Activated CD8-positive, alpha-beta T cell treated with anti-CD3 and anti-CD28 coated beads for 36 hours (primary cell): ENCODE results near the gene LMO1. TPM values are rescaled to one million over a fixed set of nuclear protein-coding genes. Genes with fewer than 3 reads are reported as not detected.

Experiments used
- ATAC-seq: fragments of 200-7000 bp; cut with Tn5 transposase; one replicate; pipeline ENCODE4 v1.10.0; 2021; ENCODE audit warnings: mild to moderate bottlenecking, moderate library complexity
- CTCF ChIA-PET: fragments of 350-600 bp; sonication (Branson Sonifier 250); formaldehyde crosslinking; loops from one replicate; lab custom pipeline; 2021; ENCODE audit warnings: antibody characterized with exemption; lab: Charles Lee
- POLR2A ChIA-PET: fragments of 350-600 bp; sonication (Branson Sonifier 250); formaldehyde crosslinking; loops from one replicate; lab custom pipeline; 2021; ENCODE audit warnings: antibody characterized with exemption; lab: Charles Lee
- DNase-seq: peaks from one replicate; pipeline ENCODE4 v3.0.0-alpha.2; 2020
- H3K27ac Mint-ChIP-seq: one replicate; pipeline ENCODE4 v1.8.0; 2021; ENCODE audit warnings: mild to moderate bottlenecking, mixed read lengths
- H3K27me3 Mint-ChIP-seq: one replicate; pipeline ENCODE4 v1.8.0; 2021; ENCODE audit warnings: mixed read lengths
- H3K36me3 Mint-ChIP-seq: one replicate; pipeline ENCODE4 v1.8.0; 2021; ENCODE audit warnings: low read depth, mixed read lengths
- H3K4me1 Mint-ChIP-seq: one replicate; pipeline ENCODE4 v1.8.0; 2021; ENCODE audit warnings: low read depth, mixed read lengths
- H3K4me3 Mint-ChIP-seq: one replicate; pipeline ENCODE4 v1.8.0; 2021; ENCODE audit warnings: mild to moderate bottlenecking, moderate library complexity, mixed read lengths
- H3K9me3 Mint-ChIP-seq: one replicate; pipeline ENCODE4 v1.8.0; 2021; ENCODE audit warnings: mixed read lengths
- CTCF ChIP-seq: fragments of 200-600 bp; IDR thresholded peaks from one replicate; pipeline ENCODE4 v1.8.0; 2022; ENCODE audit warnings: antibody characterized with exemption, mild to moderate bottlenecking
- intact Hi-C: fragments of 100-400 bp; cut with micrococcal nuclease; formaldehyde crosslinking; loops from one replicate; pipeline ENCODE4 v1.10.0; 2022
- total RNA-seq, 2 experiments: library from RNA; stranded (reverse); gene quantifications; one replicate each; pipeline ENCODE4 v1.2.3, GENCODE V29; 2021

Gene LMO1
- total RNA-seq, 2 experiments from 2014 or later, result not detected

GRCh38 chr11:8224161-8224591, 39.5 kb downstream of the LMO1 start:
- no peaks in the 10 kb centered on the region for H3K36me3 Mint-ChIP-seq
- TF ChIP-seq CTCF, result no peak
- H3K4me3 Mint-ChIP-seq, result no peak overlapping the region
- no peak overlapping the region for H3K27ac Mint-ChIP-seq
- H3K4me1 Mint-ChIP-seq, result no peaks in the 10 kb centered on the region
- DNase-seq (no peak), ATAC-seq (no peak)
- intact Hi-C loops, result no loop called here
- CTCF ChIA-PET, result interaction anchor here (1.2 to 2.7 kb wide), 3 partner anchors 10 to 343 kb away, joined by 3 to 18 read pairs (median 8); partner anchors contain the start of gene LMO1
- H3K9me3 Mint-ChIP-seq, result no peaks in the 10 kb centered on the region
- H3K27me3 Mint-ChIP-seq, result no peaks in the 10 kb centered on the region
- POLR2A ChIA-PET, result no interaction called here

GRCh38 chr11:8223513-8223900, 40.2 kb downstream of the LMO1 start:
- no peaks in the 10 kb centered on the region for H3K4me1 Mint-ChIP-seq
- no peak overlapping the region for H3K4me3 Mint-ChIP-seq
- no peaks in the 10 kb centered on the region for H3K27me3 Mint-ChIP-seq
- no peak for TF ChIP-seq CTCF
- intact Hi-C loops, result no loop called here
- H3K9me3 Mint-ChIP-seq, result no peaks in the 10 kb centered on the region
- H3K36me3 Mint-ChIP-seq, result no peaks in the 10 kb centered on the region
- no peak for ATAC-seq
- H3K27ac Mint-ChIP-seq, result no peak overlapping the region
- POLR2A ChIA-PET, result interaction anchor here (0.6 kb wide), 1 partner anchor 74 kb away, joined by 3 read pairs; no protein-coding TSS in a partner anchor
- CTCF ChIA-PET, result interaction anchor here (1.3 to 2.7 kb wide), 3 partner anchors 31 to 344 kb away, joined by 3 to 18 read pairs (median 8); partner anchors contain the start of gene LMO1
- DNase-seq, result no peak

- TF ChIP-seq CTCF, result no peak
- POLR2A ChIA-PET, result no interaction called here
- Mint-ChIP-seq H3K4me1 (no peaks in the 10 kb centered on the region), H3K9me3 (no peaks in the 10 kb centered on the region), H3K27me3 (no peaks in the 10 kb centered on the region), H3K27ac (no peak overlapping the region), H3K36me3 (no peaks in the 10 kb centered on the region), H3K4me3 (no peak overlapping the region)
- no peak for DNase-seq
- intact Hi-C loops, result no loop called here
- no peak for ATAC-seq
- CTCF ChIA-PET, result interaction anchor here (1.3 to 2.7 kb wide), 2 partner anchors 30 to 40 kb away, joined by 3 to 18 read pairs; partner anchors contain the start of gene LMO1
Measured at GRCh38 chr11:8222820-8223512, 40.7 kb downstream of the LMO1 start.

GRCh38 chr11:8221917-8222495, 41.7 kb downstream of the LMO1 start:
- ATAC-seq (no peak), DNase-seq (no peak)
- Mint-ChIP-seq H3K9me3 (no peaks in the 10 kb centered on the region), H3K4me1 (no peaks in the 10 kb centered on the region), H3K27ac (no peak overlapping the region), H3K27me3 (no peaks in the 10 kb centered on the region), H3K4me3 (no peak overlapping the region), H3K36me3 (no peaks in the 10 kb centered on the region)
- TF ChIP-seq CTCF, result no peak
- CTCF ChIA-PET, result interaction anchor here (1.6 to 3.0 kb wide), 4 partner anchors 41 to 345 kb away, joined by 3 to 18 read pairs (median 10); partner anchors contain the start of gene LMO1
- intact Hi-C loops, result no loop called here
- POLR2A ChIA-PET, result no interaction called here
